ENCODE measurements around the gene HAVCR2.

DNA sequence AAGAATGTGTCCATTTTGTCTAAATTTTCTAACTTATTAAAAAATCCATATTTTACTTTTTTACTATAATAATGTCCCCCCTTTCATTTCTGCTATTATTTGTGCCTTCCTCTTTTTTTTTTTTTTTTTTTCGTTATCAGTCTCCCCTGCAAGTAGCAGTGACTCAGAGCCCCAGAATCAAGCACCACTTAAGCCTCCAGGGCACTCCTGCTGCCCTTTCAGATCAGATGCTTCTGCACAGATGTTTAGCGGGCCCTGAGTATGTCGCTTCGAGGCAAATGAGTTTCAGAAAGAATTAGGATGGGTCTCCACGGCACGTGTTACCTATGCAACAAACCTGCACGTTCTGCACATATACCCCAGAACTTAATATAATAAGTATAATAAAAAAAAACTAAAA, 22.1 kb upstream of the HAVCR2 start:
- TF ChIP-seq, protein P1, sequence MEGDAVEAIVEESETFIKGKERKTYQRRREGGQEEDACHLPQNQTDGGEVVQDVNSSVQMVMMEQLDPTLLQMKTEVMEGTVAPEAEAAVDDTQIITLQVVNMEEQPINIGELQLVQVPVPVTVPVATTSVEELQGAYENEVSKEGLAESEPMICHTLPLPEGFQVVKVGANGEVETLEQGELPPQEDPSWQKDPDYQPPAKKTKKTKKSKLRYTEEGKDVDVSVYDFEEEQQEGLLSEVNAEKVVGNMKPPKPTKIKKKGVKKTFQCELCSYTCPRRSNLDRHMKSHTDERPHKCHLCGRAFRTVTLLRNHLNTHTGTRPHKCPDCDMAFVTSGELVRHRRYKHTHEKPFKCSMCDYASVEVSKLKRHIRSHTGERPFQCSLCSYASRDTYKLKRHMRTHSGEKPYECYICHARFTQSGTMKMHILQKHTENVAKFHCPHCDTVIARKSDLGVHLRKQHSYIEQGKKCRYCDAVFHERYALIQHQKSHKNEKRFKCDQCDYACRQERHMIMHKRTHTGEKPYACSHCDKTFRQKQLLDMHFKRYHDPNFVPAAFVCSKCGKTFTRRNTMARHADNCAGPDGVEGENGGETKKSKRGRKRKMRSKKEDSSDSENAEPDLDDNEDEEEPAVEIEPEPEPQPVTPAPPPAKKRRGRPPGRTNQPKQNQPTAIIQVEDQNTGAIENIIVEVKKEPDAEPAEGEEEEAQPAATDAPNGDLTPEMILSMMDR (IDR thresholded peaks at IDR 0.05): no peak
- TF ChIP-seq POLR2AphosphoS5 (IDR thresholded peaks at IDR 0.05) (no peak), POLR2A (IDR thresholded peaks at IDR 0.05; ENCODE audit: low read depth) (no peak)
